SU-DHL-6 (cell line): ENCODE data around the gene RELL2.

ENCODE experiments used
- EZH2phosphoT487 ChIP-seq: fragments of 200-600 bp; sonication (generic), shearing (Covaris generic); conservative IDR thresholded peaks from 2 replicates; pipeline ENCODE4 v1.6.1; 2018; ENCODE audit warnings: mild to moderate bottlenecking, antibody characterized with exemption, low read length, moderate library complexity, mixed read lengths
- TF ChIP-seq, protein P1 (sequence below): fragments of 200-600 bp; sonication (generic); IDR thresholded peaks from one replicate; pipeline ENCODE4 v1.5.1; 2017; ENCODE audit warnings: antibody characterized with exemption, mild to moderate bottlenecking, low read length, moderate library complexity; ENCODE audit not compliant: insufficient read depth, poor library complexity, severe bottlenecking

DNA sequence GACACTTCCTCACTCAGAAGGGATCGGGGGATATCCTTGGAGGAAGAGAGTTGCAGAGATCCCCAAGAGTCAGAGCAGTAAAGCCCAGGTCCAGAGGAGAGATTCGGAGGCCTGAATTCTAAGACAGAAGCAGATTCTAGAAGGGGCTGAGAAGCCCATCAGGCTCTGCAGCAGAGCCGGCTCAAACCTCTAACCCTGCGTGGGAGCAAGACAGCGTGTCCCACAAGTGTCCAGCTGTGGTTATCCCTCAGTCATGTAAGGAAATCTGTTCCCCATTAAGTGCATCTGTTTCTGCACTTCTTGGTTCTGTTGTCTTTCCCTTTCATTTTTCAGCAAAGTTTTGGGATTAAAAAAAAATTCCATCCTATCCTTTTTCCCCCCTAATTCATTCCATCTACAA, 13.2 kb upstream of the RELL2 start:
- TF ChIP-seq, protein P1, sequence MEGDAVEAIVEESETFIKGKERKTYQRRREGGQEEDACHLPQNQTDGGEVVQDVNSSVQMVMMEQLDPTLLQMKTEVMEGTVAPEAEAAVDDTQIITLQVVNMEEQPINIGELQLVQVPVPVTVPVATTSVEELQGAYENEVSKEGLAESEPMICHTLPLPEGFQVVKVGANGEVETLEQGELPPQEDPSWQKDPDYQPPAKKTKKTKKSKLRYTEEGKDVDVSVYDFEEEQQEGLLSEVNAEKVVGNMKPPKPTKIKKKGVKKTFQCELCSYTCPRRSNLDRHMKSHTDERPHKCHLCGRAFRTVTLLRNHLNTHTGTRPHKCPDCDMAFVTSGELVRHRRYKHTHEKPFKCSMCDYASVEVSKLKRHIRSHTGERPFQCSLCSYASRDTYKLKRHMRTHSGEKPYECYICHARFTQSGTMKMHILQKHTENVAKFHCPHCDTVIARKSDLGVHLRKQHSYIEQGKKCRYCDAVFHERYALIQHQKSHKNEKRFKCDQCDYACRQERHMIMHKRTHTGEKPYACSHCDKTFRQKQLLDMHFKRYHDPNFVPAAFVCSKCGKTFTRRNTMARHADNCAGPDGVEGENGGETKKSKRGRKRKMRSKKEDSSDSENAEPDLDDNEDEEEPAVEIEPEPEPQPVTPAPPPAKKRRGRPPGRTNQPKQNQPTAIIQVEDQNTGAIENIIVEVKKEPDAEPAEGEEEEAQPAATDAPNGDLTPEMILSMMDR, result no peak
- TF ChIP-seq EZH2phosphoT487, result no peak
